CD4-positive, alpha-beta T cell (primary cell): ENCODE measurements around the gene SAMD9. TPM values are rescaled to one million over a fixed set of nuclear protein-coding genes. Genes with fewer than 3 reads are reported as not detected.

Experiments
- ATAC-seq: fragments of 200-7000 bp; cut with Tn5 transposase; one replicate; pipeline ENCODE4 v1.10.0; 2022; ENCODE audit warnings: mild to moderate bottlenecking; ENCODE audit not compliant: poor library complexity
- CTCF ChIA-PET: fragments of 350-600 bp; sonication (Branson Sonifier 250); formaldehyde crosslinking; loops from one replicate; lab custom pipeline; 2021; ENCODE audit warnings: antibody characterized with exemption, inconsistent platforms; lab: Charles Lee
- POLR2A ChIA-PET: fragments of 350-600 bp; sonication (Branson Sonifier 250); formaldehyde crosslinking; loops from one replicate; lab custom pipeline; 2021; ENCODE audit warnings: antibody characterized with exemption, inconsistent platforms; lab: Charles Lee
- DNase-seq, 14 experiments: peaks; one replicate each; pipeline ENCODE4 v3.0.0-alpha.2; 2013 to 2020; ENCODE audit warnings: mixed read lengths in 2 of 14
- H3K27ac ChIP-seq, 2 donors: one replicate each; pipeline versions ENCODE4 v1.5.1 to v1.7.0; 2013; ENCODE audit warnings: low read length in 2 of 2, low read depth in 1 of 2, mild to moderate bottlenecking in 1 of 2
- H3K27me3 ChIP-seq, 2 experiments: 1 replicate in 1 of 2; 2 replicates in 1 of 2; pipeline versions ENCODE4 v1.6.1 to v1.7.0; 2013; ENCODE audit warnings: low read length in 2 of 2, control low read depth in 1 of 2, mild to moderate bottlenecking in 1 of 2, moderate library complexity in 1 of 2; ENCODE audit not compliant: insufficient read depth in 2 of 2, control insufficient read depth in 1 of 2
- H3K36me3 ChIP-seq: one replicate; pipeline ENCODE4 v1.6.1; 2013; ENCODE audit warnings: low read length, control low read depth; ENCODE audit not compliant: insufficient read depth
- H3K4me1 ChIP-seq: one replicate; pipeline ENCODE4 v1.6.1; 2013; ENCODE audit warnings: low read length, control low read depth; ENCODE audit not compliant: insufficient read depth
- H3K4me3 ChIP-seq: one replicate; pipeline ENCODE4 v1.5.1; 2013; ENCODE audit warnings: mild to moderate bottlenecking, low read length, moderate library complexity
- H3K9me3 ChIP-seq, 2 experiments: 1 replicate in 1 of 2; 2 replicates in 1 of 2; pipeline versions ENCODE4 v1.6.1 to v1.7.0; 2013; ENCODE audit warnings: low read length in 2 of 2, mild to moderate bottlenecking in 2 of 2, control low read depth in 1 of 2, moderate library complexity in 1 of 2; ENCODE audit not compliant: control insufficient read depth in 1 of 2, insufficient read depth in 1 of 2
- H3K27ac Mint-ChIP-seq: one replicate; pipeline ENCODE4 v1.8.0; 2020; ENCODE audit warnings: mixed read lengths
- H3K27me3 Mint-ChIP-seq: one replicate; pipeline ENCODE4 v1.8.0; 2021; ENCODE audit warnings: mixed read lengths
- H3K36me3 Mint-ChIP-seq: one replicate; pipeline ENCODE4 v1.8.0; 2021; ENCODE audit warnings: low read depth, mixed read lengths
- H3K4me1 Mint-ChIP-seq: one replicate; pipeline ENCODE4 v1.8.0; 2021; ENCODE audit warnings: low read depth, mixed read lengths
- H3K4me3 Mint-ChIP-seq: one replicate; pipeline ENCODE4 v1.8.0; 2020; ENCODE audit warnings: mild to moderate bottlenecking, mixed read lengths
- H3K9me3 Mint-ChIP-seq: one replicate; pipeline ENCODE4 v1.8.0; 2020; ENCODE audit warnings: mixed read lengths
- intact Hi-C, 2 experiments: fragments of 100-400 bp; cut with DNase I in 1 of 2; cut with micrococcal nuclease in 1 of 2; formaldehyde crosslinking; loops; one replicate each; pipeline versions ENCODE4 v1.15.1 to v1.9.0; 2023 to 2025; cut with DNase I, micrococcal nuclease
- total RNA-seq, 174 experiments: library from RNA in 2 of 174; stranded (reverse) in 2 of 174; gene quantifications; one replicate each; pipeline ENCODE4 v1.2.3 and lab custom pipeline; 2021 to 2026
- TF ChIP-seq, protein P1 (sequence below): fragments of 200-600 bp; IDR thresholded peaks from one replicate; pipeline ENCODE4 v1.8.0; 2022; ENCODE audit warnings: antibody characterized with exemption, mild to moderate bottlenecking

The SAMD9 gene
- total RNA-seq, 2 experiments from 2014 or later, result 19.1 to 21.5 TPM

DNA sequence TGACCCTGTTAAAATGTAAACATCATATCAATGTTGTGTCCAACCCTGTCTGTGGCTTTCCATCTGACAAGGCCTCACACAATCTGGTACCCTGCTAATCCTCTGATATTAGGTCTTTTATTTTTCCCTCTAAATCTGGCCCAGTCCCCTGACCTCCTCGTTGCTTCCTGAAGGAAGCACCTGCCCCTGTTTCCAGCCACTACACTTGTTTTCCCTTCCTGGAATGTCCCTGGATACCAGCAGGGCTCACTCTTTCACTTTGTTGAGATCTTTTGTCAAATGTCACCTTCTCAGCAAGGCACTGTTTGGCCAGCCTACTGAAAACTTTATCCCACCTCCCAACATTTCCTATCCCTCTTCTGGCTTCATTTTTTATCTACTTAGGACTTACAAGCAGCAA is 28.3 kb upstream of the SAMD9 start:
- CTCF ChIA-PET, result no interaction called here
- Mint-ChIP-seq H3K4me3 (peak overlapping the region; percentile 21), H3K9me3 (no peaks in the 10 kb centered on the region), H3K27me3 (no peaks in the 10 kb centered on the region), H3K27ac (peak overlapping the region; percentile 90), H3K36me3 (peaks cover 14% of the 10 kb centered on the region), H3K4me1 (peaks cover 43% of the 10 kb centered on the region)
- ATAC-seq, result no peak
- no peaks in the 10 kb centered on the region for H3K27me3 ChIP-seq
- POLR2A ChIA-PET, result interaction anchor here (0.6 to 2.4 kb wide), 2 partner anchors 28 to 961 kb away, joined by 3 to 25 read pairs; partner anchors contain the start of gene SAMD9
- H3K27ac ChIP-seq, result no peak overlapping the region
- intact Hi-C loops, result loop anchor here in 1 of 2 experiments (2.0 kb wide), 1 partner anchor 23 kb away; no protein-coding TSS in a partner anchor
- H3K4me1 ChIP-seq, result peaks cover 15% of the 10 kb centered on the region
- H3K4me3 ChIP-seq, result no peak overlapping the region
- TF ChIP-seq, protein P1, sequence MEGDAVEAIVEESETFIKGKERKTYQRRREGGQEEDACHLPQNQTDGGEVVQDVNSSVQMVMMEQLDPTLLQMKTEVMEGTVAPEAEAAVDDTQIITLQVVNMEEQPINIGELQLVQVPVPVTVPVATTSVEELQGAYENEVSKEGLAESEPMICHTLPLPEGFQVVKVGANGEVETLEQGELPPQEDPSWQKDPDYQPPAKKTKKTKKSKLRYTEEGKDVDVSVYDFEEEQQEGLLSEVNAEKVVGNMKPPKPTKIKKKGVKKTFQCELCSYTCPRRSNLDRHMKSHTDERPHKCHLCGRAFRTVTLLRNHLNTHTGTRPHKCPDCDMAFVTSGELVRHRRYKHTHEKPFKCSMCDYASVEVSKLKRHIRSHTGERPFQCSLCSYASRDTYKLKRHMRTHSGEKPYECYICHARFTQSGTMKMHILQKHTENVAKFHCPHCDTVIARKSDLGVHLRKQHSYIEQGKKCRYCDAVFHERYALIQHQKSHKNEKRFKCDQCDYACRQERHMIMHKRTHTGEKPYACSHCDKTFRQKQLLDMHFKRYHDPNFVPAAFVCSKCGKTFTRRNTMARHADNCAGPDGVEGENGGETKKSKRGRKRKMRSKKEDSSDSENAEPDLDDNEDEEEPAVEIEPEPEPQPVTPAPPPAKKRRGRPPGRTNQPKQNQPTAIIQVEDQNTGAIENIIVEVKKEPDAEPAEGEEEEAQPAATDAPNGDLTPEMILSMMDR, result no peak
- DNase-seq, result no peak
- H3K36me3 ChIP-seq, result peaks cover 50% of the 10 kb centered on the region
- no peaks in the 10 kb centered on the region for H3K9me3 ChIP-seq

DNA sequence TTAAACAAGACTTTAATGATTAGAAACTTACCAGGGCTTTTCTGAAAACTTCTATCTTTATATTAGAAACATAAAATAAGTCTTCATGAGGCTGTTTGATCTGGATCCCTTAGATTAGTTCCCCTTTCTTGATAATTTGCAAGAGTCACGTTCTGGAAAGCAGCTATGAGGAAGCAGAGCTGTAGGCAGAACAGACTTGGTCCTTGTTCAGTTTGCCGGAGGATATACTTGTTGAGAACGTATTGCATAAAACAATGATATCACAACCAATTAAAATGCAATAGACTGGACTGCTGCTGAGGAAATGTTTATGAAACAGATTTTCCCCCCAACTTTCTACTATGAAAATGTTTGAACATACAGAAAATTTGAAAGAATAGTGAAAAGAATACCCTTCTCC is 27.6 kb upstream of the SAMD9 start:
- TF ChIP-seq, protein P1, result no peak
- Histone ChIP-seq H3K4me3 (no peak overlapping the region), H3K4me1 (peaks cover 15% of the 10 kb centered on the region), H3K36me3 (peaks cover 57% of the 10 kb centered on the region), H3K27me3 (no peaks in the 10 kb centered on the region), H3K27ac (no peak overlapping the region), H3K9me3 (no peaks in the 10 kb centered on the region)
- POLR2A ChIA-PET, result interaction anchor here (1.3 kb wide), 1 partner anchor 28 kb away, joined by 4 read pairs; the partner anchor contains the start of gene SAMD9
- peaks cover 14% of the 10 kb centered on the region for H3K36me3 Mint-ChIP-seq
- H3K4me1 Mint-ChIP-seq, result peaks cover 43% of the 10 kb centered on the region
- intact Hi-C loops, result no loop called here
- no peaks in the 10 kb centered on the region for H3K9me3 Mint-ChIP-seq
- peak overlapping the region; percentile 57 for H3K4me3 Mint-ChIP-seq
- CTCF ChIA-PET, result interaction anchor here (1.2 kb wide), 1 partner anchor 313 kb away, joined by 3 read pairs; no protein-coding TSS in a partner anchor
- peak overlapping the region; percentile 90 for H3K27ac Mint-ChIP-seq
- ATAC-seq (no peak), DNase-seq (peak in 3 of 14 experiments; percentile 13 to 16 (median 16))
- no peaks in the 10 kb centered on the region for H3K27me3 Mint-ChIP-seq

DNA sequence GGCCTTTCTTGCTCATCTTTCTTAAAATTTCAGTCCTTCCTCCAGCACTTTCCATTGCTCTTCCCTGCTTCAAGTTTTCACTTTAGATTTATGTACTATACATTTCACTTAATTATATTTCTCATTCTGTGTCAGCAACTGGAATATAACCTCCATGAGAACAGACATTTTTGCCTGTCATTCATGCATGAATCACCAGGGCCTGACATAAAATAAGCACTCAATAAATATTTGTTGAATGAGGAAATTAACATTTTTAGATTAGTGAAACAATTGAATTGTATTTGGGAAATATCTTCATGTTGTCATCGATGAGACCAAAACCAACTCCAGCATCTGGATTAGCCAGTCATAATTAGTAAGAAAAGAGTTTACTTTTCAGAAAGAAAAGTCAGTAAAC is 24.3 kb upstream of the SAMD9 start:
- H3K27me3 Mint-ChIP-seq, result no peaks in the 10 kb centered on the region
- peaks cover 7% of the 10 kb centered on the region for H3K9me3 Mint-ChIP-seq
- DNase-seq, result no peak
- POLR2A ChIA-PET, result no interaction called here
- H3K4me3 Mint-ChIP-seq, result no peak overlapping the region
- Histone ChIP-seq H3K27ac (no peak overlapping the region), H3K36me3 (peaks cover 89% of the 10 kb centered on the region), H3K9me3 (peaks cover 4 to 13% of the 10 kb centered on the region in 2 experiments), H3K4me1 (peaks cover 12% of the 10 kb centered on the region), H3K27me3 (no peaks in the 10 kb centered on the region), H3K4me3 (no peak overlapping the region)
- ATAC-seq, result no peak
- H3K27ac Mint-ChIP-seq, result no peak overlapping the region
- H3K36me3 Mint-ChIP-seq, result peaks cover 10% of the 10 kb centered on the region
- TF ChIP-seq, protein P1, result no peak
- H3K4me1 Mint-ChIP-seq, result peaks cover 24% of the 10 kb centered on the region
- CTCF ChIA-PET, result no interaction called here
- intact Hi-C loops, result no loop called here
